GM12874 (cell line): Measurements from ENCODE around the gene MISFA.

Experiments used
- TF ChIP-seq, protein P1 (sequence below): IDR thresholded peaks from 2 replicates; pipeline ENCODE4 v1.5.1; 2011; ENCODE audit warnings: low read depth, mild to moderate bottlenecking, control low read depth, low read length, moderate library complexity; ENCODE audit not compliant: insufficient read depth

MISFA gene

DNA sequence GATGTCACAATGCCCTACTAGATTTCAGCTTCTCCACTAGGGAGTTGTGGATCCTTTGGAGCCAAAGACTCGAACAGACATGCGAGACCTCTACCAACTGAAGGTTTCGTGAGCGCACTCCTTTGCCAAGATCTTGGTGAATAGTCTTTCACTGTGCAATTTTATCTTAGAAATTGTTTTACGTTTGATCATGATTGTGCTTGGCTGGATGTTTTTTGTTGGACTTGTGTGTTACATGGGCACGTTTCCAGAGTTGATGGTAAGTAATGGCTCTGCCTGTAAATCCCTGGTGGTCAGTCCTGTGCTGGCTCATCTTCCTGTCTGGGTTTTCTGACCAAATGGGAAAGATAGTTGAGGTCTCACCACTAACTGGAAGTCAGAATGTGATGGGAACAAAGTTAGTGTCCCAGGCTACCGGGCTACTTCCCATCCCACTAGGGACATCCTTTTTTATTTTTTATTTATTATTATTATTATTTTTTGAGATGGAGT, at the start of gene MISFA:
MISFA (plus strand) TSS at position 51 of the 492 bp plus-strand sequence; CDS start at position 191, 140 bp downstream.
- TF ChIP-seq, protein P1, sequence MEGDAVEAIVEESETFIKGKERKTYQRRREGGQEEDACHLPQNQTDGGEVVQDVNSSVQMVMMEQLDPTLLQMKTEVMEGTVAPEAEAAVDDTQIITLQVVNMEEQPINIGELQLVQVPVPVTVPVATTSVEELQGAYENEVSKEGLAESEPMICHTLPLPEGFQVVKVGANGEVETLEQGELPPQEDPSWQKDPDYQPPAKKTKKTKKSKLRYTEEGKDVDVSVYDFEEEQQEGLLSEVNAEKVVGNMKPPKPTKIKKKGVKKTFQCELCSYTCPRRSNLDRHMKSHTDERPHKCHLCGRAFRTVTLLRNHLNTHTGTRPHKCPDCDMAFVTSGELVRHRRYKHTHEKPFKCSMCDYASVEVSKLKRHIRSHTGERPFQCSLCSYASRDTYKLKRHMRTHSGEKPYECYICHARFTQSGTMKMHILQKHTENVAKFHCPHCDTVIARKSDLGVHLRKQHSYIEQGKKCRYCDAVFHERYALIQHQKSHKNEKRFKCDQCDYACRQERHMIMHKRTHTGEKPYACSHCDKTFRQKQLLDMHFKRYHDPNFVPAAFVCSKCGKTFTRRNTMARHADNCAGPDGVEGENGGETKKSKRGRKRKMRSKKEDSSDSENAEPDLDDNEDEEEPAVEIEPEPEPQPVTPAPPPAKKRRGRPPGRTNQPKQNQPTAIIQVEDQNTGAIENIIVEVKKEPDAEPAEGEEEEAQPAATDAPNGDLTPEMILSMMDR, result no peak

DNA sequence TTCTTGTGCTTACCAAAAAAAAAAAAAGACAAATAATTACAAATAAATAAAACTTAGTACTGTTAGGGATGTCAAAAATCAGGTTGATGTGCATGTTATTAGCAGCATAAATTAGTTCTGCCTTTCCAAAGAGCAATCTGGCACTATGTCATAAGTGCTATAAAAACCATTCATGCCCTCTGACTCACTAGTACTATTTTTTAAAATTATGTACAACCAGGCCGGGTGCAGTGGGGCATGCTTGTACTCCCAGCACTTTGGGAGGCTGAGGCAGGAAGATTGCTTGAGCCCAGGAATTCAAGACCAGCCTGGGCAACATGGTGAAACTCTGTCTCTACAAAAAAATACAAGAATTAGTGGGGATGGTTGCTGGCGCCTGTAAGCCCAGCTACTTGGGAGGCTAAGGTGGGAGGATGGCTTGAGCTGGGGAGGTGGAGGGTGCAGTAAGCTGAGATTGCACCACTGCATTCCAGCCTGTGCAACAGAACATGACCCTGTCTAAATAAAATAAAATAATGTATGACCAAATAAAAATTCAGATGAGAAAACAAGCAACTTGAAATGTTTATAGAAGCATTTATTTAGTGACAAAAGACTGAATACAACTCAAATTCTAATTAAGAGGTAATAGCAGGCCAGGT, 36.4 kb upstream of the MISFA start:
- TF ChIP-seq, protein P1, result no peak

DNA sequence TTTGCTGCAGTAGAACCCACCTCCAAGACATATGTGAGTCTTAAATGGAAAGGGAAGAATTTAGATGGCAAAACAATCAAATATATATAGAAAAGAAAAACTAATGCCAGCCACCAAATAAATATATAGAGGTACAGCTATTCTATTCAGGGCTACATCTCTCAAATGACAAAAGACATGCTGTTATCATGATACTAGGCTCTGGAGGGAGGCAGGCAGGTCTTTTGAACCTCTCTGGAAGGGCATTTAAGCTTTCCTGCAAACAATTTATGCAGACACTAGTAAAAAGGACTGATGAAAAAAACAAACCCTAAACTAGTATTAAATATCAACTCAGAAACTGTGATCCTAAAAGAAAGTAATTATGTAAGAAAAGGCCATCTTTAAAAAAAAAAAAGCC, 35.4 kb upstream of the MISFA start:
- TF ChIP-seq, protein P1, result no peak

DNA sequence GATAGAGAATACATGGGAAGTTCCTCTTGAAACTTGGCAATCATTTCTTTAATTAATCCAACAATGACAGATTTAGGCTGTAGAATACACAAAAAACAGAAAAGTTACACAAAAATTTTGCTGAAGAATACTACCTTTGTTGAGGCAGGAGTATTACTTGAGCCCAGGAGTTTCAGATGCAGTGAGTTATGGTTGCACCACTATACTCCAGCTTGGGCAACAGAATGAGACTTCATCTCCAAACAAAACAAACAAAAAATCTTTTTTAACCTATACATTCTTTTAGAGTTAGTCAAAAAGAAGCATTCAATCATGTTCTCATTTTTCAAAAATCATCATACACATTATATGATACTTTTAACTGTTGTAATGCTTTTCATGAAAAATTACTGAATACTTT, 33.2 kb upstream of the MISFA start:
- TF ChIP-seq, protein P1, result no peak

DNA sequence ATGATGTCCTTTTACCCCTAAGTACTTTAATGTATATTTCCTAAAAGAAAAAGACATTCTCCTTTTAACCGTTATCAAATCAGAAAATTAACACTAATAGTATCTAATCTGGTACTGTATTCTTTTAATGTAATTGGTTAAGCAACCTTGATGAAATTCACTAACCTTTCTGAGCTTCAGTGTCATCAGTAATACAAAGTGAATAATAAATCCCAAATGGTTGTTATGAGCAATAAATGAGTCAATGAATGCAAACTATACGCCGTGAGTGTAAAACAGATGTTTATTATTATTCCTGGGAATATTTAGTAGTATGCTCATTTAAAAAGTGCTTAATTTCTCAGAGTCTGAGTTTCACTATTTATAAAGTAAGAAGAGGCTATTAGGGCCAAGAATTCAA, 32.5 kb upstream of the MISFA start:
- TF ChIP-seq, protein P1, result no peak

DNA sequence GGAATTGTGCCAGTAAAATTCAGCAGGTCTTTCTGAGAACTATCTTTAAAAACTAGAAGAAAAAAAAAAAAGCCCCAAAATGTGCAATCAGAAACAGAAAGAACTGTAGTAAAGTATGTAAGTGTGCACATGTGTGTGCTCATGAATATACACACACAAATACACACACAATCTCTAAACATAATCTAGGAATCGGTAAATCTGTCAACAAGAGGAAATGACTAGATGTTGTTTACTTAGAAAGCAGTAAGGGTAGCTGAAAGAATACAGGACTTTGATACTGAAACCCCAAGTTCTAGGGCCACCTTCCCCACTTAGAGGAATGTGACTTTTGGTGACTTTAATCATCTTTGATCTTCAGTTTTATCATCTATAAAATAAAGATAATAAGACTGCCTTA, 24.2 kb upstream of the MISFA start:
- TF ChIP-seq, protein P1, result no peak

DNA sequence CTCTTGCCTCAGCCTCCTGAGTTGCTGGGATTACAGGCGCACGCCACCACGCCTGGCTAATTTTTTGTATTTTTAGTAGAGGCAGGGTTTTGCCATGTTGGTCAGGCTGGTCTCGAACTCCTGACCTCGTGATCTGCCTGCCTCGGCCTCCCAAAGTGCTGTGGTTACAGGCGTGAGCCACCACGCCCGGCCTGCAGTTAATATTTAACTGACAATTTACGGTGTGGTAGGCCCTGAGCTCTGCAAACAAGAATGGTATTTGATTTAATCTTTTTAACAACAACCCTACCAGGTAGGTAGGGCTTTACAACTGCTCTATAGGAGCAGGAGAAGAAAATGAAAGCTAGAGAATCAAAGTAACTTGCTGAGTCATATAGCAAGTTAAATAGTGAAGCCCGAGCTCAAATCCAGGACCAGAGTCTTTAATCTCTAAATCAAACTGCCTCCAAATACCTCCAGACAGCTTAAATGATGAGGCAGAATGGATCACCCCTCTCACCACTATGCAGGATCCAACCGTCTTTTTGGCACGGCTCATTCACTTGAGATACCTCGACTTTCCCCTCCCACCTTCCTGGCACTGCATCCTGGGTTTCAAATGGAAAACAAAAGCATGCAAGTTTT, 20.5 kb upstream of the MISFA start:
- TF ChIP-seq, protein P1, result no peak
